Ishikawa (cell line): ENCODE measurements around the gene TIMP3.

Source experiments
- CEBPB ChIP-seq: IDR thresholded peaks from 2 replicates; pipeline ENCODE4 v1.6.1; 2012
- CREB1 ChIP-seq: IDR thresholded peaks from 2 replicates; pipeline ENCODE4 v1.6.1; 2012; ENCODE audit warnings: low read depth
- EGR1 ChIP-seq: IDR thresholded peaks from 2 replicates; pipeline ENCODE4 v1.6.1; 2012
- EP300 ChIP-seq: IDR thresholded peaks from 2 replicates; pipeline ENCODE4 v1.6.1; 2012; ENCODE audit warnings: borderline replicate concordance
- FOXM1 ChIP-seq: IDR thresholded peaks from 2 replicates; pipeline ENCODE4 v1.6.1; 2012; ENCODE audit warnings: low read depth, borderline replicate concordance
- MAX ChIP-seq: IDR thresholded peaks from 2 replicates; pipeline ENCODE4 v1.6.1; 2012
- NFIC ChIP-seq: IDR thresholded peaks from 2 replicates; pipeline ENCODE4 v1.6.1; 2012
- RAD21 ChIP-seq: IDR thresholded peaks from 2 replicates; pipeline ENCODE4 v1.6.1; 2012; ENCODE audit warnings: low read depth
- REST ChIP-seq: IDR thresholded peaks from 2 replicates; pipeline ENCODE4 v1.6.1; 2012; ENCODE audit warnings: low read depth, mild to moderate bottlenecking
- TAF1 ChIP-seq: IDR thresholded peaks from 2 replicates; pipeline ENCODE4 v1.6.1; 2012; ENCODE audit warnings: low read depth, mild to moderate bottlenecking
- TCF12 ChIP-seq: IDR thresholded peaks from 2 replicates; pipeline ENCODE4 v1.6.1; 2012; ENCODE audit warnings: low read depth
- TEAD4 ChIP-seq: IDR thresholded peaks from 2 replicates; pipeline ENCODE4 v1.6.1; 2012
- USF1 ChIP-seq: IDR thresholded peaks from 2 replicates; pipeline ENCODE4 v1.6.1; 2012
- YY1 ChIP-seq: IDR thresholded peaks from 2 replicates; pipeline ENCODE4 v1.6.1; 2012; ENCODE audit warnings: low read depth
- ZBTB7A ChIP-seq: IDR thresholded peaks from 2 replicates; pipeline ENCODE4 v1.6.1; 2012; ENCODE audit warnings: low read depth

Gene TIMP3

GRCh38 chr22:32786027-32786418 is 15.5 kb upstream of the TIMP3 start:
- TF ChIP-seq TEAD4 (no peak), USF1 (no peak), REST (no peak), TAF1 (no peak), CREB1 (no peak), NFIC (no peak), FOXM1 (no peak), EP300 (no peak), ZBTB7A (no peak), YY1 (no peak), EGR1 (no peak), CEBPB (no peak), MAX (no peak), RAD21 (no peak), TCF12 (no peak)

GRCh38 chr22:32788904-32789624 is 12.4 kb upstream of the TIMP3 start:
- peak; percentile 87 for TF ChIP-seq TEAD4
- TF ChIP-seq EGR1, result no peak
- no peak for TF ChIP-seq RAD21
- TF ChIP-seq CEBPB, result peak; percentile 76
- TF ChIP-seq TCF12, result no peak

GRCh38 chr22:32789797-32790620 is 11.5 kb upstream of the TIMP3 start:
- no peak for TF ChIP-seq FOXM1
- TF ChIP-seq REST, result no peak

GRCh38 chr22:32791056-32791455 is 10.4 kb upstream of the TIMP3 start:
- TF ChIP-seq CEBPB, result no peak
- no peak for TF ChIP-seq TAF1
- TF ChIP-seq ZBTB7A, result no peak
- no peak for TF ChIP-seq RAD21
- no peak for TF ChIP-seq FOXM1
- TF ChIP-seq NFIC, result no peak
- no peak for TF ChIP-seq EP300
- no peak for TF ChIP-seq REST
- no peak for TF ChIP-seq CREB1
- TF ChIP-seq EGR1, result no peak
- no peak for TF ChIP-seq MAX
- TF ChIP-seq TEAD4, result no peak
- no peak for TF ChIP-seq USF1
